ENCODE data around the gene NLGN1. TPM values are rescaled to one million over a fixed set of nuclear protein-coding genes. Genes with fewer than 3 reads are reported as not detected.

NLGN1 gene
- polyA plus RNA-seq, 2 of the 4 experiments (the other 2 are of a cell fraction) = not detected

DNA sequence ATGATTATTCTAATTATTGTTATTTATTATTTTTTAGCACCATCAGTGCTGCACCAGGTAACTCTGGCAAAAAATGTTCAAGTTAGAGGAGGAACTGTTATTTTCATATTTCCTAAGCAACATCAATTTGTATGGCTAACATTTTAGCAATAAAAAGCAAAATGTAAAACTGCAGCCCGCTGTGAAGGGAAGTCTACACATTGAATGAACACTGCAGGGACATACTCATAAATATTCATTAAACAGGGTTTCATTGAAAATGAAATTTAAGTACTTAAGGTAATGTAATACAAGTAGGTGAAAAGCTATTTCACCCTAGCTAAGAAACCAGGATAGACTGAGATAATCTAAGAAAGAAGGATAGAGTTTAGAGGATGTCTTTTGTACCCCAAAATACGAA, 532.7 kb downstream of the NLGN1 start:
- no peak for FAIRE-seq
- no peak for DNase-seq (ENCODE audit: low read depth in 1 of 2, low spot score in 1 of 2)
- Histone ChIP-seq H3K4me3 (no peak overlapping the region), H3K9me3 (no peaks in the 10 kb centered on the region), H3K27ac (no peak overlapping the region), H3K4me2 (no peak overlapping the region), H3K4me1 (no peaks in the 10 kb centered on the region)
- CTCF ChIA-PET = no interaction called here
- POLR2A ChIA-PET = no interaction called here
- TF ChIP-seq HOXB5 (CRISPR knock-in tag; IDR thresholded peaks at IDR 0.05) (no peak), TFCP2L1 (CRISPR knock-in tag; IDR thresholded peaks at IDR 0.05) (no peak), HEYL (CRISPR knock-in tag; IDR thresholded peaks at IDR 0.05) (no peak), JUNB (IDR thresholded peaks at IDR 0.05) (no peak), JUN (IDR thresholded peaks at IDR 0.05) (no peak), FOXS1 (CRISPR knock-in tag; IDR thresholded peaks at IDR 0.05) (no peak), EP300 (IDR thresholded peaks at IDR 0.05) (no peak), EHF (CRISPR knock-in tag; IDR thresholded peaks at IDR 0.05) (no peak), KDM1A (IDR thresholded peaks at IDR 0.05; ENCODE audit: low read depth) (no peak), EHMT2 (IDR thresholded peaks at IDR 0.05; ENCODE audit: low read depth) (no peak), RNF2 (IDR thresholded peaks at IDR 0.05; ENCODE audit: borderline replicate concordance, low read depth) (no peak), HOXB13 (CRISPR knock-in tag; IDR thresholded peaks at IDR 0.05; ENCODE audit: low read depth) (no peak), CHD2 (IDR thresholded peaks at IDR 0.05; ENCODE audit: low read length, partially characterized antibody) (no peak), MAFK (IDR thresholded peaks at IDR 0.05; ENCODE audit: partially characterized antibody) (no peak), POLR2AphosphoS2 (conservative IDR thresholded peaks at IDR 0.05; ENCODE audit: low read length) (no peak)
- TF ChIP-seq, protein P1, sequence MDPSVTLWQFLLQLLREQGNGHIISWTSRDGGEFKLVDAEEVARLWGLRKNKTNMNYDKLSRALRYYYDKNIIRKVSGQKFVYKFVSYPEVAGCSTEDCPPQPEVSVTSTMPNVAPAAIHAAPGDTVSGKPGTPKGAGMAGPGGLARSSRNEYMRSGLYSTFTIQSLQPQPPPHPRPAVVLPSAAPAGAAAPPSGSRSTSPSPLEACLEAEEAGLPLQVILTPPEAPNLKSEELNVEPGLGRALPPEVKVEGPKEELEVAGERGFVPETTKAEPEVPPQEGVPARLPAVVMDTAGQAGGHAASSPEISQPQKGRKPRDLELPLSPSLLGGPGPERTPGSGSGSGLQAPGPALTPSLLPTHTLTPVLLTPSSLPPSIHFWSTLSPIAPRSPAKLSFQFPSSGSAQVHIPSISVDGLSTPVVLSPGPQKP (IDR thresholded peaks at IDR 0.05; ENCODE audit: low read depth, low read length) = no peak
- TF ChIP-seq, protein P2, sequence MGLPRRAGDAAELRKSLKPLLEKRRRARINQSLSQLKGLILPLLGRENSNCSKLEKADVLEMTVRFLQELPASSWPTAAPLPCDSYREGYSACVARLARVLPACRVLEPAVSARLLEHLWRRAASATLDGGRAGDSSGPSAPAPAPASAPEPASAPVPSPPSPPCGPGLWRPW (IDR thresholded peaks at IDR 0.05) = no peak
- TF ChIP-seq, protein P3, sequence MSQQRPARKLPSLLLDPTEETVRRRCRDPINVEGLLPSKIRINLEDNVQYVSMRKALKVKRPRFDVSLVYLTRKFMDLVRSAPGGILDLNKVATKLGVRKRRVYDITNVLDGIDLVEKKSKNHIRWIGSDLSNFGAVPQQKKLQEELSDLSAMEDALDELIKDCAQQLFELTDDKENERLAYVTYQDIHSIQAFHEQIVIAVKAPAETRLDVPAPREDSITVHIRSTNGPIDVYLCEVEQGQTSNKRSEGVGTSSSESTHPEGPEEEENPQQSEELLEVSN (IDR thresholded peaks at IDR 0.05; ENCODE audit: borderline replicate concordance, low read depth) = no peak
- WGBS (ENCODE audit: missing lambda C conversion rate) = 44% methylated on average over 2 of the region's 2 CpGs
- ATAC-seq = no peak

DNA sequence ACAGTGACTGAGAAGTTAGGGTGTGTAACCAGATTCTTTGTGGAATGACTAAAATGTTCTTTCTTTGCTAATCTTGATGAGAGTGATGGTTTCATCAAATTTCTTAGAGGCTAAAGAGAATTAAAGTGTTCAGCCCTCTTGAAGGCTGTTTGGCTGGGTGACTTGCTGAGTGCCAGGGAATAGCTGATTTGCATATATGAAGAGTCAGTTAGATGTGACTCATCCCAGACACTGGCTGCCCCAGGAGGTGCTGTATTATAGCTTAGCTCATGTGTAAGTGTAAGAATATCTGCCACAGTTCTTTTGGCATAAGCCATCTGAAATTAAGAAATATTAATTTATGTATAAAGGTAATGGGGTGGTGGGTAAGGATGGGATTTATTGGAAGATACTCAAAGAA, 535.1 kb downstream of the NLGN1 start:
- ATAC-seq (no peak), FAIRE-seq (no peak), DNase-seq (ENCODE audit: low read depth in 1 of 2, low spot score in 1 of 2) (no peak)
- no peaks in the 10 kb centered on the region for H3K4me1 ChIP-seq
- ChIA-PET CTCF (no interaction called here), POLR2A (no interaction called here)
- no peak overlapping the region for H3K4me2 ChIP-seq
- H3K9me3 ChIP-seq = no peaks in the 10 kb centered on the region
- H3K27ac ChIP-seq = no peak overlapping the region
- H3K4me3 ChIP-seq = no peak overlapping the region
- TF ChIP-seq KDM5A (IDR thresholded peaks at IDR 0.05) (no peak), CEBPB (IDR thresholded peaks at IDR 0.05) (no peak), PHF8 (IDR thresholded peaks at IDR 0.05; ENCODE audit: borderline replicate concordance, low read depth) (no peak), HOXA7 (CRISPR knock-in tag; IDR thresholded peaks at IDR 0.05) (no peak), RFX5 (IDR thresholded peaks at IDR 0.05) (no peak), CBX8 (IDR thresholded peaks at IDR 0.05) (no peak), TFCP2L1 (CRISPR knock-in tag; IDR thresholded peaks at IDR 0.05) (no peak), HOXB5 (CRISPR knock-in tag; IDR thresholded peaks at IDR 0.05) (no peak)

DNA sequence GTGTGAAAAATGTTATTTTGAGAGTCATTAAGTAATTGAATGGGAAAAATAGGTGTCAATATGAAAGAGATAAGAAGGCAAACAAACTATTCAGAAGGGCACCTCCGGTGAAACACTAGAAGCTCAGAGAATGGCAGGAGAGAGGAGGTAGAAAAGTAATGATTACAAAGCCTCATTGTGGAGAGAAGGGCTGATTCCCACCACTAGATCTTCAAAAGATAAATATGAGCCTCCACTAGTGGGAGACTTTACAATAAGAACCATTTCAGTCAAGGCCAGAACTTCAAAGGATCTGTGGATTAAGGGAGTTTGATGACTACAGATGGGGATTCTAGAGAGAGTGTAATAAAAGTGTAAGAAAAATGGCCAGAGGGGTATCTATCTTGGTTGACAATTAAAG, 535.6 kb downstream of the NLGN1 start:
- Histone ChIP-seq H3K27ac (no peak overlapping the region), H3K4me1 (peaks cover 3% of the 10 kb centered on the region; the same call in 1 of the 3 replicates), H3K4me3 (no peak overlapping the region), H3K4me2 (no peak overlapping the region), H3K9me3 (no peaks in the 10 kb centered on the region)
- ATAC-seq (no peak), FAIRE-seq (no peak), DNase-seq (ENCODE audit: low read depth in 1 of 2, low spot score in 1 of 2) (no peak)
- 52% methylated on average over 1 of the region's 1 CpG for WGBS (ENCODE audit: missing lambda C conversion rate)
- CTCF ChIA-PET = no interaction called here
- POLR2A ChIA-PET = no interaction called here
- TF ChIP-seq NR3C1 (IDR thresholded peaks at IDR 0.05) = no peak
- no peak for TF ChIP-seq MAZ (IDR thresholded peaks at IDR 0.05; ENCODE audit: borderline replicate concordance, low read depth, low read length)
- no peak for TF ChIP-seq ZC3H11A (IDR thresholded peaks at IDR 0.05)
- TF ChIP-seq, protein P4, sequence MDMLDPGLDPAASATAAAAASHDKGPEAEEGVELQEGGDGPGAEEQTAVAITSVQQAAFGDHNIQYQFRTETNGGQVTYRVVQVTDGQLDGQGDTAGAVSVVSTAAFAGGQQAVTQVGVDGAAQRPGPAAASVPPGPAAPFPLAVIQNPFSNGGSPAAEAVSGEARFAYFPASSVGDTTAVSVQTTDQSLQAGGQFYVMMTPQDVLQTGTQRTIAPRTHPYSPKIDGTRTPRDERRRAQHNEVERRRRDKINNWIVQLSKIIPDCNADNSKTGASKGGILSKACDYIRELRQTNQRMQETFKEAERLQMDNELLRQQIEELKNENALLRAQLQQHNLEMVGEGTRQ (IDR thresholded peaks at IDR 0.05) = no peak
- TF ChIP-seq, protein P5, sequence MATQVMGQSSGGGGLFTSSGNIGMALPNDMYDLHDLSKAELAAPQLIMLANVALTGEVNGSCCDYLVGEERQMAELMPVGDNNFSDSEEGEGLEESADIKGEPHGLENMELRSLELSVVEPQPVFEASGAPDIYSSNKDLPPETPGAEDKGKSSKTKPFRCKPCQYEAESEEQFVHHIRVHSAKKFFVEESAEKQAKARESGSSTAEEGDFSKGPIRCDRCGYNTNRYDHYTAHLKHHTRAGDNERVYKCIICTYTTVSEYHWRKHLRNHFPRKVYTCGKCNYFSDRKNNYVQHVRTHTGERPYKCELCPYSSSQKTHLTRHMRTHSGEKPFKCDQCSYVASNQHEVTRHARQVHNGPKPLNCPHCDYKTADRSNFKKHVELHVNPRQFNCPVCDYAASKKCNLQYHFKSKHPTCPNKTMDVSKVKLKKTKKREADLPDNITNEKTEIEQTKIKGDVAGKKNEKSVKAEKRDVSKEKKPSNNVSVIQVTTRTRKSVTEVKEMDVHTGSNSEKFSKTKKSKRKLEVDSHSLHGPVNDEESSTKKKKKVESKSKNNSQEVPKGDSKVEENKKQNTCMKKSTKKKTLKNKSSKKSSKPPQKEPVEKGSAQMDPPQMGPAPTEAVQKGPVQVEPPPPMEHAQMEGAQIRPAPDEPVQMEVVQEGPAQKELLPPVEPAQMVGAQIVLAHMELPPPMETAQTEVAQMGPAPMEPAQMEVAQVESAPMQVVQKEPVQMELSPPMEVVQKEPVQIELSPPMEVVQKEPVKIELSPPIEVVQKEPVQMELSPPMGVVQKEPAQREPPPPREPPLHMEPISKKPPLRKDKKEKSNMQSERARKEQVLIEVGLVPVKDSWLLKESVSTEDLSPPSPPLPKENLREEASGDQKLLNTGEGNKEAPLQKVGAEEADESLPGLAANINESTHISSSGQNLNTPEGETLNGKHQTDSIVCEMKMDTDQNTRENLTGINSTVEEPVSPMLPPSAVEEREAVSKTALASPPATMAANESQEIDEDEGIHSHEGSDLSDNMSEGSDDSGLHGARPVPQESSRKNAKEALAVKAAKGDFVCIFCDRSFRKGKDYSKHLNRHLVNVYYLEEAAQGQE (IDR thresholded peaks at IDR 0.05) = no peak
- no peak for TF ChIP-seq HOXB13 (CRISPR knock-in tag; IDR thresholded peaks at IDR 0.05; ENCODE audit: low read depth)
- TF ChIP-seq POLR2A (IDR thresholded peaks at IDR 0.05; ENCODE audit: low read length) = no peak
- TF ChIP-seq, protein P1 (IDR thresholded peaks at IDR 0.05; ENCODE audit: low read depth, low read length) = no peak
- no peak for TF ChIP-seq EP300 (IDR thresholded peaks at IDR 0.05)
- no peak for TF ChIP-seq MAFK (IDR thresholded peaks at IDR 0.05; ENCODE audit: partially characterized antibody)
